HEK293 (cell line): ENCODE data around the gene NECAP2.
"Not testable (repeated sequence)": the region's sequence is repeated elsewhere in the genome, so short reads cannot be mapped to it uniquely, and the experiment has no call there.

ENCODE experiments used
- CTCF ChIA-PET: fragments of 350-600 bp; formaldehyde crosslinking; extraction: SDS; loops from one replicate; lab custom pipeline; 2021; ENCODE audit warnings: antibody characterized with exemption; lab: Yijun Ruan, JAX
- POLR2A ChIA-PET: fragments of 300-600 bp; formaldehyde crosslinking; extraction: SDS; loops from one replicate; lab custom pipeline; 2020; ENCODE audit warnings: antibody characterized with exemption, inconsistent platforms; lab: Yijun Ruan, JAX
- H3K27ac ChIP-seq: fragments of 200-500 bp; sonication (Bioruptor generic); 2 replicates; pipeline ENCODE4 v1.5.1; 2014; ENCODE audit warnings: low read depth, low read length, control low read depth, inconsistent platforms; ENCODE audit errors: extremely low read depth
- H3K36me3 ChIP-seq, 2 experiments: fragments of 200-500 bp in 1 of 2; sonication (Bioruptor generic) in 1 of 2; 1 replicate in 1 of 2; 2 replicates in 1 of 2; pipeline ENCODE4 v1.5.1; 2014 to 2017; ENCODE audit warnings: inconsistent platforms in 2 of 2, low read length in 2 of 2; ENCODE audit not compliant: control insufficient read depth in 2 of 2, insufficient read depth in 1 of 2
- H3K4me1 ChIP-seq: fragments of 200-500 bp; sonication (Bioruptor generic); 2 replicates; pipeline ENCODE4 v1.5.1; 2014; ENCODE audit warnings: mild to moderate bottlenecking, low read length, inconsistent platforms; ENCODE audit not compliant: control insufficient read depth, insufficient read depth
- H3K4me3 ChIP-seq: 2 replicates; pipeline ENCODE4 v1.5.1; 2011; ENCODE audit warnings: low read depth, mild to moderate bottlenecking, control low read depth, low read length, moderate library complexity
- H3K9me3 ChIP-seq: fragments of 200-500 bp; sonication (Bioruptor generic); 2 replicates; pipeline ENCODE4 v1.5.1; 2014; ENCODE audit warnings: low read depth, low read length, inconsistent platforms; ENCODE audit not compliant: control insufficient read depth, insufficient read depth
- HOXC10 ChIP-seq: sonication (generic); formaldehyde crosslinking; IDR thresholded peaks from 2 replicates; pipeline ENCODE4 v1.8.1; 2023; ENCODE audit warnings: mild to moderate bottlenecking, missing genetic modification reagents
- OVOL3 ChIP-seq: fragments of 450-650 bp; formaldehyde crosslinking; IDR thresholded peaks from 2 replicates; pipeline ENCODE4 v1.5.1; 2016; ENCODE audit warnings: missing biosample characterization, missing genetic modification characterization
- PRDM1 ChIP-seq: fragments of 450-650 bp; formaldehyde crosslinking; IDR thresholded peaks from 2 replicates; pipeline ENCODE4; 2016; ENCODE audit warnings: missing biosample characterization, missing genetic modification characterization
- RBAK ChIP-seq: fragments of 450-650 bp; formaldehyde crosslinking; IDR thresholded peaks from 2 replicates; pipeline ENCODE4 v1.5.1; 2016; ENCODE audit warnings: missing biosample characterization, missing genetic modification characterization
- SCRT1 ChIP-seq: fragments of 450-650 bp; formaldehyde crosslinking; IDR thresholded peaks from 2 replicates; pipeline ENCODE4 v1.5.1; 2016; ENCODE audit warnings: missing biosample characterization, missing genetic modification characterization, borderline replicate concordance
- ZBTB10 ChIP-seq: fragments of 450-650 bp; formaldehyde crosslinking; IDR thresholded peaks from 2 replicates; pipeline ENCODE4 v1.5.1; 2016; ENCODE audit warnings: missing biosample characterization, missing genetic modification characterization
- ZBTB6 ChIP-seq: fragments of 450-650 bp; formaldehyde crosslinking; IDR thresholded peaks from 2 replicates; pipeline ENCODE4 v1.5.1; 2017; ENCODE audit warnings: missing biosample characterization, missing genetic modification characterization
- ZFHX2 ChIP-seq: fragments of 450-650 bp; formaldehyde crosslinking; conservative IDR thresholded peaks from 2 replicates; pipeline ENCODE4 v1.5.1; 2016; ENCODE audit warnings: missing biosample characterization, missing genetic modification characterization
- ZNF132 ChIP-seq: fragments of 450-650 bp; formaldehyde crosslinking; IDR thresholded peaks from 2 replicates; pipeline ENCODE4 v1.5.1; 2017; ENCODE audit warnings: missing biosample characterization, missing genetic modification characterization, borderline replicate concordance
- ZNF175 ChIP-seq: fragments of 450-650 bp; formaldehyde crosslinking; IDR thresholded peaks from 2 replicates; pipeline ENCODE4 v1.5.1; 2016; ENCODE audit warnings: missing biosample characterization, missing genetic modification characterization
- ZNF292 ChIP-seq: fragments of 450-650 bp; formaldehyde crosslinking; IDR thresholded peaks from 2 replicates; pipeline ENCODE4 v1.5.1; 2016; ENCODE audit warnings: low read depth, missing biosample characterization, missing genetic modification characterization, borderline replicate concordance
- ZNF394 ChIP-seq: fragments of 450-650 bp; formaldehyde crosslinking; IDR thresholded peaks from 2 replicates; pipeline ENCODE4 v1.5.1; 2016; ENCODE audit warnings: missing biosample characterization, missing genetic modification characterization, mild to moderate bottlenecking, moderate library complexity, borderline replicate concordance
- ZNF423 ChIP-seq: fragments of 450-650 bp; formaldehyde crosslinking; IDR thresholded peaks from 2 replicates; pipeline ENCODE4 v1.5.1; 2016; ENCODE audit warnings: missing biosample characterization, missing genetic modification characterization
- ZNF510 ChIP-seq: fragments of 450-650 bp; formaldehyde crosslinking; IDR thresholded peaks from 2 replicates; pipeline ENCODE4 v1.5.1; 2018; ENCODE audit warnings: mild to moderate bottlenecking, missing genetic modification characterization, missing biosample characterization; ENCODE audit not compliant: insufficient replicate concordance
- ZNF544 ChIP-seq: fragments of 450-650 bp; formaldehyde crosslinking; IDR thresholded peaks from 2 replicates; pipeline ENCODE4 v1.5.0; 2017; ENCODE audit warnings: missing biosample characterization, missing genetic modification characterization
- ZNF654 ChIP-seq: fragments of 450-650 bp; formaldehyde crosslinking; IDR thresholded peaks from 2 replicates; pipeline ENCODE4 v1.5.1; 2016; ENCODE audit warnings: low read depth, missing biosample characterization, missing genetic modification characterization
- ZNF692 ChIP-seq: fragments of 450-650 bp; formaldehyde crosslinking; IDR thresholded peaks from 2 replicates; pipeline ENCODE4 v1.5.1; 2016; ENCODE audit warnings: missing biosample characterization, missing genetic modification characterization
- ZSCAN4 ChIP-seq: fragments of 450-650 bp; formaldehyde crosslinking; IDR thresholded peaks from 2 replicates; pipeline ENCODE4 v1.5.1; 2017; ENCODE audit warnings: missing biosample characterization, missing genetic modification characterization

Gene NECAP2

GRCh38 chr1:16450863-16451481 is 10.4 kb downstream of the NECAP2 start:
- no peaks in the 10 kb centered on the region for H3K4me1 ChIP-seq
- peaks cover 23 to 96% of the 10 kb centered on the region in 2 experiments for H3K36me3 ChIP-seq
- TF ChIP-seq ZNF510 (tag by site-specific recombination) (no peak), ZBTB6 (tag by site-specific recombination) (no peak), ZFHX2 (tag by site-specific recombination) (no peak), ZNF423 (tag by site-specific recombination) (no peak), OVOL3 (tag by site-specific recombination) (no peak), RBAK (tag by site-specific recombination) (no peak), ZSCAN4 (tag by site-specific recombination) (no peak), ZNF394 (tag by site-specific recombination) (no peak), HOXC10 (CRISPR knock-in tag) (no peak)
- no peak overlapping the region for H3K4me3 ChIP-seq
- no peak overlapping the region for H3K27ac ChIP-seq
- ChIA-PET CTCF (interaction anchor here (3.7 kb wide), 1 partner anchor 11 kb away, joined by 14 read pairs; the partner anchor contains the start of gene NECAP2), POLR2A (interaction anchor here (1.2 kb wide), 1 partner anchor 11 kb away, joined by 3 read pairs; the partner anchor contains the start of gene NECAP2)
- H3K9me3 ChIP-seq: no peaks in the 10 kb centered on the region

- ChIA-PET CTCF (interaction anchor here (3.7 kb wide), 1 partner anchor 12 kb away, joined by 14 read pairs; the partner anchor contains the start of gene NECAP2), POLR2A (interaction anchor here (1.2 kb wide), 1 partner anchor 12 kb away, joined by 3 read pairs; the partner anchor contains the start of gene NECAP2)
- no peaks in the 10 kb centered on the region for H3K4me1 ChIP-seq
- no peak for TF ChIP-seq ZNF132
- no peak for TF ChIP-seq SCRT1 (tag by site-specific recombination)
- no peak for TF ChIP-seq ZNF292 (tag by site-specific recombination)
- no peak for TF ChIP-seq ZNF654
- no peak for TF ChIP-seq ZNF175 (tag by site-specific recombination)
- no peak for TF ChIP-seq ZNF692
- TF ChIP-seq ZNF544 (tag by site-specific recombination): no peak
- TF ChIP-seq PRDM1 (tag by site-specific recombination): no peak
- no peak for TF ChIP-seq ZBTB10 (tag by site-specific recombination)
- H3K4me3 ChIP-seq: no peak overlapping the region
- no peaks in the 10 kb centered on the region for H3K9me3 ChIP-seq
- H3K27ac ChIP-seq: no peak overlapping the region
- peaks cover 34 to 98% of the 10 kb centered on the region in 2 experiments for H3K36me3 ChIP-seq
Measured at GRCh38 chr1:16451841-16452528, 11.5 kb downstream of the NECAP2 start.

- H3K27ac ChIP-seq, CTCF ChIA-PET, H3K4me3 ChIP-seq, POLR2A ChIA-PET, H3K9me3 ChIP-seq, H3K4me1 ChIP-seq: not testable (repeated sequence)
- peaks cover 48 to 98% of the 10 kb centered on the region in 2 experiments for H3K36me3 ChIP-seq
Measured at GRCh38 chr1:16454909-16455308, 14.4 kb downstream of the NECAP2 start.

- H3K9me3 ChIP-seq, H3K4me3 ChIP-seq, H3K27ac ChIP-seq, H3K4me1 ChIP-seq, CTCF ChIA-PET, POLR2A ChIA-PET: not testable (repeated sequence)
- peaks cover 41 to 92% of the 10 kb centered on the region in 2 experiments for H3K36me3 ChIP-seq
Measured at GRCh38 chr1:16456151-16456550, 15.6 kb downstream of the NECAP2 start.
